Fibroblast of the aortic adventitia (primary cell): ENCODE measurements around the gene SPRR1A. TPM values are rescaled to one million over a fixed set of nuclear protein-coding genes. Genes with fewer than 3 reads are reported as not detected.

Source experiments
- DNase-seq: peaks from one replicate; pipeline ENCODE4 v3.0.0-alpha.2; 2010; ENCODE audit warnings: low read depth
- H3K4me3 ChIP-seq: 2 replicates; pipeline ENCODE4 v1.5.1; 2011; ENCODE audit warnings: low read depth, mild to moderate bottlenecking, control low read depth, low read length, moderate library complexity
- total RNA-seq: library from RNA; depleted of rRNA; stranded (reverse); fragments of >200 nt; gene quantifications from 2 replicates; pipeline ENCODE4 v1.2.3, GENCODE V29; 2012; ENCODE audit warnings: low replicate concordance
- TF ChIP-seq, protein P1 (sequence below): IDR thresholded peaks from 2 replicates; pipeline ENCODE4 v1.5.1; 2011; ENCODE audit warnings: mild to moderate bottlenecking, low read length, control low read depth, inconsistent platforms; ENCODE audit not compliant: insufficient read depth

Gene SPRR1A, protein sequence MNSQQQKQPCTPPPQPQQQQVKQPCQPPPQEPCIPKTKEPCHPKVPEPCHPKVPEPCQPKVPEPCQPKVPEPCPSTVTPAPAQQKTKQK
- not detected in 2 replicates for total RNA-seq

DNA sequence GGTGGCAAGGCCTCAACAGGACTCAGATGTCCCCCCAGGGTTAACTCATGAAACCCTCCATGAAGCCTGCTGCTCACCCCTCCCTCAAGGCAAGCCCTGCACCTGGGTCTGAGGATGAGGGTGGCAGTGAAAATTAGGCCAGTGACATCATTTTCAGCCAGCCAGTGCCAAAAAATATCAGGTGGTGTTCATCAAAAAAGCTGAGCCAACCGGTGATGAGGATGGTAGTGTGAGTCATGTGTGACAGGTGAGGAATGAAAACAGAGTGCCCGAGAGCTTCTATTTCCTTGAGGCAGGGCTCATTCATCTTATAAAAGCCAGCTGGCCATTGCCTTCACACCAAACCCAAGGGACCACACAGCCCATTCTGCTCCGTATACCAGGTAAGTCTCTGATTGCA is at the start of gene SPRR1A:
SPRR1A (plus strand) TSS at position 339 of the 400 bp plus-strand sequence. CDS start 1,150 bp downstream, outside the sequence.
- no peak within 1 kb of the TSS for H3K4me3 ChIP-seq
- TF ChIP-seq, protein P1, sequence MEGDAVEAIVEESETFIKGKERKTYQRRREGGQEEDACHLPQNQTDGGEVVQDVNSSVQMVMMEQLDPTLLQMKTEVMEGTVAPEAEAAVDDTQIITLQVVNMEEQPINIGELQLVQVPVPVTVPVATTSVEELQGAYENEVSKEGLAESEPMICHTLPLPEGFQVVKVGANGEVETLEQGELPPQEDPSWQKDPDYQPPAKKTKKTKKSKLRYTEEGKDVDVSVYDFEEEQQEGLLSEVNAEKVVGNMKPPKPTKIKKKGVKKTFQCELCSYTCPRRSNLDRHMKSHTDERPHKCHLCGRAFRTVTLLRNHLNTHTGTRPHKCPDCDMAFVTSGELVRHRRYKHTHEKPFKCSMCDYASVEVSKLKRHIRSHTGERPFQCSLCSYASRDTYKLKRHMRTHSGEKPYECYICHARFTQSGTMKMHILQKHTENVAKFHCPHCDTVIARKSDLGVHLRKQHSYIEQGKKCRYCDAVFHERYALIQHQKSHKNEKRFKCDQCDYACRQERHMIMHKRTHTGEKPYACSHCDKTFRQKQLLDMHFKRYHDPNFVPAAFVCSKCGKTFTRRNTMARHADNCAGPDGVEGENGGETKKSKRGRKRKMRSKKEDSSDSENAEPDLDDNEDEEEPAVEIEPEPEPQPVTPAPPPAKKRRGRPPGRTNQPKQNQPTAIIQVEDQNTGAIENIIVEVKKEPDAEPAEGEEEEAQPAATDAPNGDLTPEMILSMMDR, result no peak
- no peak for DNase-seq

DNA sequence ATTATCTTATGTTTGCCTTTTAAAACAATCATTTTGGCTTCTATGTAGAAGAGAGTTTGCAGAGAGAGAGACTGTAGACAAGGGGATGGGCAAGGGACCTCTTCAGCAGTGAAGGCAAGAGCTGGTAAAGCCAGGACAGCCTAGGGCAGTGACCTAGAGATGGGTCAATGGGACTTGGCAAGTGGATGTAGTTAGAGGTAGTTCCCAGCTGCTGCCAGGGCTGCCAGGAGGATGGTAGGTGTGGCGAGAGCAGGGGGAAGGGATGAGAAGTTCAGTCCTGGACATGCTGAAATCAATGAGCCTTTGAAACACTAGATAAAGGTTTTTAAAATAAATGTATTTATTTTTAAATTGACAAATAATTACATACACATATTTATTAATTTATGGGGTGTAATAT is 43.3 kb upstream of the SPRR1A start:
- TF ChIP-seq, protein P1, result no peak

DNA sequence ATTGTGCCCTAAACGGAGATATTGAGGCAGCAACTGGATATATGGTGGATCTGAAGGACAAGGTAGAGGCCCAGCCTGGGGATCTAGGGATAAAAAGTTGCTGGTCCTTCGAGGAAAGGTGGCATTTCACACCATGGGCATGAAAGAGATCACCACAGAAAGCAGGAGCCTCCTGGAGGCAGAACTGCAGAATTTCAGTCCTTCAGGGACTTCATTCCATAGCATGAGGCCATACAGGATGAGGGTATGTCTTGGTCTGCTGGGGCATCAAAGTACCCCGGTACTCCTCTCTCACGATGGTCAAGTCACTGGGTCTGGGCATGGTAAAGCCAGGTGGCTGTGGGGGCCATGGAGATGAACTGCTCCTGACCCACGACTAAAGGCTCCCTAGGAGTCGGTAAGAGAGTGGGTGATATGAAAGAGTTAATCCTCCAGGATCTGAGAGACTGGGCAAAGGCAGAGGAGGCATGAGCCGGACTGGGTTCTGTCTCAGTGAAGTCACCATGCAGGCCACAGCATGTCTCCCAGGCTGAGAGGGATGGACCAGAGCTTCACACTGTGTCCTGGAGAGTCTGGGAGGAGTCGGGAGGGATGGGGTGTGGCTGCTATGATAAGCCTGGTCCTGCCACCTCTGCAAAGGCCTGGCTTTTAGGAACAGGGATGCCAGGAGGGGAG is 42.7 kb upstream of the SPRR1A start:
- TF ChIP-seq, protein P1, result no peak
- no peak for DNase-seq
- H3K4me3 ChIP-seq, result no peak overlapping the region

More for the DNA sequence above, 43.3 kb upstream of the SPRR1A start:
- DNase-seq, result no peak
- H3K4me3 ChIP-seq, result no peak overlapping the region

DNA sequence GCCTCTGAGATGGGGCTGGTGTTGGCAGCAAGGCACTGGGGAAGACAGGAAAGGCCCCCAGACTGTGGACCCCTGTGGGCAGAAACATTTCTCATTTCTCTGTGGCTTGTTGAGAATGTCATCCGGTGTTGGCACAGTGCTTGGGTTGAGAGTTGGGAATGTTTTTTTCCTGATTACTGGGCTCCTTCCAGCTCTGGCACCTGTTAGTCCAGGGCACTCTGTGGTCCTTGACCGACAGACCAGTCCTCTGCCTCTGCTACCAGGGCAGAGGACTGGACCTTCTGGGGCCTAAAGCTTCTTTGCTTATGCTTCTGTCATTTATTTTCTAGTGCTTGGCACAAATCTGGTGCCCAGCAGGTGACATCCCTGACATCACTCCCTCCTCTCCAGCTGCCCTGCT is 41.7 kb upstream of the SPRR1A start:
- H3K4me3 ChIP-seq, result no peak overlapping the region
- no peak for DNase-seq
- TF ChIP-seq, protein P1, result no peak

DNA sequence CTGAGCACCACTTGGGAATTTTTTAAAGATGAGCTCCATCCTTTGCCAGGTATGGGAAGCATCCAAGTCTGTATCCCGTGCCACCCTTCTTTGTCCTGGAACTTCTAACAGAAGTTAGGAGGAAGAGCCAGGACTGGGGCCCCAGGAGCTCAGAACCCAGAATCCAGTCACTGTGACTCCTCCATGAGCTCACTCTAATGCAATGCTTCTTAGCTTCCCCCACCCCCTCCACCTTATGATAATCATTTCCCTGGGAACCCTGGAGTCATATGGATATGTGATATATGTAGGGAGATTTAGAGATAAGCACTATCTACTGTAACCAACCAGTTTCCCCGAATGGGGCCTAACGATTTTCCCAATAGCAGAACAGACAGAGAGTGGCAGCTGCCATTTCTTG is 37.6 kb upstream of the SPRR1A start:
- H3K4me3 ChIP-seq, result no peak overlapping the region
- no peak for DNase-seq
- TF ChIP-seq, protein P1, result no peak

DNA sequence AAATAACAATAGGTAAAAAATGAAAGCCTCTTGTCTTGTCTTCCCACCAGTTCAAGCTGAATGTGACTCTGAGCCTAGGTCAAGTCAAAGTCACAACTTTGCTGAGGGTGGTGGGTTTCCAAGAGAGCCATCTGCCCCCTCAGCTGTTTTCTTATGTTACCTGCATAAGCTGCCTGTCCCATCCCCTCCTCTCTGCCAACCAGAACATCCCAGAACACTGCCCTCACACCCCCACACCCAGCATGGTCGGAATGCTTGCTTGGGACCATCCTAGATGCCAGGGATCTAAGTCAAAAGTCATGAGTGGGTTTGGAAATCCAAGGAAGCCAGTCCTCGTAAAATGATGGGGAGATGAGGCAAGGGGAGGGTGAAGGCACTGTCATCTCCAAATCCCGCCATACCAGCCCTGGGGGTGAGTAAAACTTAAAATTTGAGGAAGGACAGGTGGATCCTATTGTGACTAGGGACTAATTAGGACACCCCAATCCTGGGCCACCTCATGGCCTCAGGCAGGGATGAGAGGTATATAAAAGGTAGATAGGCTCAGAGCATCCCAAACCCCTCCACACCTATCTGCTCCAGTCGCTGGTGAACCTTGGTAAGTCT is 37.1 kb upstream of the SPRR1A start, which contains the start of gene SPRR5:
SPRR5 (plus strand) TSS at position 556 of the 606 bp plus-strand sequence. CDS start 1,349 bp downstream, outside the sequence.
- no peak within 1 kb of the TSS for H3K4me3 ChIP-seq
- DNase-seq, result no peak
- TF ChIP-seq, protein P1, result no peak
